Glomerular visceral epithelial cell (primary cell): Measurements from ENCODE around the gene ENKD1.
"Not testable (repeated sequence)": the region's sequence is repeated elsewhere in the genome, so short reads cannot be mapped to it uniquely, and the experiment has no call there.

Experiments used
- DNase-seq: peaks from one replicate; pipeline ENCODE4 v3.0.0-alpha.2; 2016; ENCODE audit errors: extremely low spot score

Gene ENKD1, protein sequence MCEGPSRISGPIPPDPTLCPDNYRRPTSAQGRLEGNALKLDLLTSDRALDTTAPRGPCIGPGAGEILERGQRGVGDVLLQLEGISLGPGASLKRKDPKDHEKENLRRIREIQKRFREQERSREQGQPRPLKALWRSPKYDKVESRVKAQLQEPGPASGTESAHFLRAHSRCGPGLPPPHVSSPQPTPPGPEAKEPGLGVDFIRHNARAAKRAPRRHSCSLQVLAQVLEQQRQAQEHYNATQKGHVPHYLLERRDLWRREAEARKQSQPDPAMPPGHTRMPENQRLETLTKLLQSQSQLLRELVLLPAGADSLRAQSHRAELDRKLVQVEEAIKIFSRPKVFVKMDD

DNA sequence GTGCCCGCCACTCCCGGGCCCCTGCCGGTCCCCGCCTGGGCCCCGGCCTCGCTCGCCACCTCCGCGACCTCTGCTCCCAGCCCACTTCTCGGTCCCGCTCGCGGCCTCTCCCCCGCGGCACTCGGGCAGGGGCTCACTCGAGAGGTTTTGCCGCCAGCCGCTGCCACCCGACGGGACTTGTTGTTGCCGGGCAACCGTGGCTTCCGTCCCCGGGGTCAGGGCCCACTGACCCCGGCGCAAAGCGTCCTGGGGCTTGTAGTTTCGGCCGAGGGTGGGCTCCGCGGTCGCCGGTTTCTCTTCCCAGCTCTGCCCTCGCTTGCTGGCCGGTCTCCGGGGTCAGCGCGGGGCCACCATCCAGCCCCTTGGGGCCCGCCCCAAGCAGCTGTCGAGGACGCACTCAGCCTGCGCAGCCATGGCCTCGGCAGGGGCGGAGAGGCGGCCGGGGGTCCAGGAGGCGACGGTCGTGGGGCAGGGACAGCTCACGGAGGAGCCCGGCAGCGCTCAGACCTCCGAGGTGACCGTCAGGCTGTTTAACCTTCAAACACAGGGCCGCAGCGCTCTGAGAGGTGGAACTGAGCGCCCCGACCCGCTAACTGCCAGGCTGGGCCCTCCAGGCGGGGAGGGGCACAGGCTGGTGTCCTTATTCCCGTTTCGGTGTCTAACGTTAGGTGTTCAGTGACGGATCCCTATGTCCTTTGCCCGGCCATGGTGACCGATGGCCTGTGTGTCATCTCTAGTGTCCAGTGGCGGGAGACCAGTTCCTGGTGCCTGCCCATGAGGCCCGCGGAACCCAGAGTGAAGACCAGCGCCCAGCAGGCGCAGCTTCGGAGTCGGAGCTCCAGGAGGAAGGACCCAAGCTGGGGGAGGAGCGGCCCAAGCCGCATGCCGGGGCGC lies at the start of gene ENKD1, which contains the start of gene C16orf86:
TSS of gene ENKD1 (minus strand) at position 192 of the 894 bp plus-strand sequence. CDS start 308 bp downstream, outside the sequence.
TSS of gene C16orf86 (plus strand) at position 256 of the 894 bp plus-strand sequence. CDS start at position 413, 157 bp downstream.
- DNase-seq, result peak; percentile 53

DNA sequence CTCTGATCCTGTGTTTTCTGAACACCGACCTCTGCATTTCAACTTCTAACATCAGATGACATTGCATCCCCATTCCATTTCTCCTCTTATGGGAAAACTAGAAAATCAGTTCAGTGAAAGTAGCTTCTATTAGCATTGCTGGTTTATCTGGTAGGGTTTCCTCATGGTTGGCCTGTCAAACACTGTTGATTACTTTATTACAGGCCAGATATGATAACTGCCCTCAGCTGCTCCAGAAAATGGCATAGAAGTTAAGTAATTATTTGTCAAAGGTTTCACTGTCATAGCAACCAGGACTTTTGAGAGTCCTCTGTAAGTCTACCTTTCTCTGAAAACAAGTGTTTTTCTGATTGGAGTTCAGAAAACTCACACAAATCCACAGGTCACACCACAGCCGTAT lies 49.5 kb upstream of the ENKD1 start:
- DNase-seq, result no peak

DNA sequence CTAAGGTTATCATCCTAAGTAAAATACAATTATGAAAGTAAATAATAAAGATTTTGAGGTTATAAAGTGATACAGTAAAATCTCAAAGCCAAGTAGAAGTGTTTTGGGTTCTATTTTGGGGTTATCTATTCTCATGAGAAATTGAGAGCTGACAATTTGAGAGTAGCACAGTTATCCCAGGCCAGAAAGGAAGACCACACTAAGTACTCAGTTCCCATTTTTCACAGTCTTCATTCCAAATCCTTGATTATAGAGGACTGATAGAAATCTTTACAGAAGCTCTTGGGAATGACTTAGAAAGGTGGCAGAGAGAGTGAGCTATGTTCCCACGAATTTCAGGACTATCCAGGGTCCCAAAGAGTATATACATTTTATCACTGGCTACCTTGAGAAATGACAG lies 48.0 kb upstream of the ENKD1 start:
- no peak for DNase-seq

DNA sequence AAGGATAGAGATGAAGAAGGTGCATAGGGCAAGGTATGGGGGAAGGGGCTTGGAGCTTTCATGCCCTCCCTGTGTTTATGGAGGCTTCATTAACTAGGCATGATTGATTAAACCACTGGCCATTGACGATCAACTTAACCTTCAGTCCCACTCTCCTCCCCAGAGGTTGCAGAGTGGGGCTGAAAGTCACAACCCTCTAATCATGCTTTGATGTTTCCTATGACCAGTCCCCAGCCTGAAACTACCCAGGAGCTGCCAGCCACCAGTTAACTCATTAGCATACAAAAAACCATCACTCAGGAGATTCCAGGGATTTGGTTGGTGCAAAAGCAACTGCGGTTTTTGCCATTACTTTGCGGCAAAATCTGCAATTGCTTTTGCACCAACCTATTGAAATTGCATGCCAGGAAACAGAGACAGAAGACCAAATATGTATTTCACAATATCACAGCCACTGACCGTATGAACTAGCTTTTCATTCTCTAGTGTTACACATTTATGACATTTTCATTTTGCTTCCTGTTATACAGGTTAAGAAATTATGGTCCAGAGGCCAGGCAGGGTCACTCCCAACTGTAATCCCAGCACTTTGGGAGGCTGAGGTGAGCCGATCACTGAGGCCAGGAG lies 47.2 kb upstream of the ENKD1 start:
- no peak for DNase-seq

DNA sequence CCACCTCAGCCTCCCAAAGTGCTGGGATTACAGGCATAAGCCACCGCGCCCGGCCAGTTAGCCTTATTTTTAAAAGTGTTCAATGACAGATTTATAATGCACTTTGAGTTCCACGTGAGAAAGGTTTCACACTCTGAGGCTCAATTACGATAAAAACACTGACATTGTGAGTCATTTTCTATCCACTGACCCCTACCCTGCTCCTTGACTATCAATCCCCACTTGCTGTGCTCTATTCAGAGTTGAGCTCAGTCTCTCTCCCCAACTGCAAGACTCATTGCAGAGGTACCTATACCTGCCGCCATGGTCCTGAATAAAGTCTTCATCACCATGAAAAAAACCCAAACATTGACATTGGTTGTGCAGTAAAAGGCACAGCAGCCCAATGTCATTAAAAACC lies 44.1 kb upstream of the ENKD1 start:
- no peak for DNase-seq

DNA sequence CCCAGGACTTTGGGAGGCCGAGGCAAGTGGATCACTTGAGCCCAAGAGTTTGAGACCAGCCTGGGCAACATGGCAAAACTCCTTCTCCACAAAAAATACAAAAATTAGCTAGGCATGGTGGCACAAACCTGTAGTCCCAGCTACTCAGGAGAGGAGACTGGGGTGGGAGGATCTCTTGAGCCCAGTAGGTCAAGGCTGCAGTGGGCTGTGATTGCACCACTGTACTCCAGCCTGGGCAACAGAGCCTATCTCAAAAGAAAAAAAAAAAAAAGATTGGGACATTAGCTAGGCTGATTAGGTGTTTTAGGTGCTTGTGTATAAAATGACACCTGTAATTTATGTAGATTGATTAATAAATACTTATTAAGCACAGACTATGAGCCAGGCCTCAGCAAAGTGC lies 42.5 kb upstream of the ENKD1 start:
- DNase-seq, result no peak

DNA sequence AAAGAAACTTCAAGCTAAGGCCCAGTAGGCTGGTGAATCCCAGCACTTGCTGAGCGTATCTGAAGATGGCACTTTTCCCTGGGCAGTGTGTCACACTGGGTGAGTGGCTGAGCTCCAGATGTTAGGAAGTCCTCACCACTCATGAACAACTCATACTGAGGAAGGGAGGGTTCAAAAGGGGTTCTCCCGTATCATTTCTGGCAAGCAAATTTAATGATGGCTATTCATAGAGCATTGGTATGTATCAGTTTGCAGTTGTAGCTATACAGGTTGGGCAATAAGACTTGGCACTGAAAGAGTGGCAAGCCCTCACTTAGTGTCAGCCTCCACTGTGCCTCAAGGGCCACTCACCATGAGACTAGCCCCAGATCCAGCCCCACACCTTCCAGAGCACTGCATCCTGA lies 41.8 kb upstream of the ENKD1 start:
- DNase-seq, result no peak

DNA sequence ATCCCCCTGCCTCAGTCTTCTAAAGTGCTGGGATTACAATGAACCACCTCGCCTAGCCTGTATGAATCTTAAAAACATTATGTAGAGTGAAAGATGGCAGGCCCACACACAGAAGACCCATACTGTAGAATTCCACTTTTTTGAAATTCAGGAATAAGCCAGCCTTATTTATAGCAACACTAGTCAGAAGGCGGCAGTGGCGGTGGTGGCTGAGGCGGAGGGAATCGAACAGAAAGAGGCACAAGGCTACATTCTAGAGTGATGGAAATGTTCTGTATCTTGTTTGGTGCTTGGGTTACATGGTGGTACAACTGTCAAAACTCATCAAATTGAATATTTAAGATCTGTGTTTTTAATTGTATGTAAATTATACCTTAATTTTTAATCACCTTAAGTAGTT lies 41.2 kb upstream of the ENKD1 start:
- DNase-seq, result no peak

DNA sequence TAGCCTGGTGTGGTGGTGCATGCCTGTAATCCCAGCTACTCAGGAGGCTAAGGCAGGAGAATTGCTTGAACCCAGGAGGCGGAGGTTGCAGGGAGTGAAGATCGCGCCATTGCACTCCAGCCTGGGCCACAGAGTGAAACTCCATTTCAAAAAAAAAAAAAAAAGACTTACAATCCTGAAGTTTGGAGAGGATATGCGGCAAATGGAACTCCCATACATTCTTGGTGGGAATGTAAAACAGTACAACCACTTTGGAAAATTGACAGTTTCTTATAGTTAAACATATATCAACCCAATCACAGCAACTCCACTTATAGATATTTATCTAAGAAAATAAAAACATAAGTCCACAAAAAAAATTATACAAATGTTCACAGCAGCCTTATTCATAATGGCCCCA lies 40.7 kb upstream of the ENKD1 start:
- no peak for DNase-seq

DNA sequence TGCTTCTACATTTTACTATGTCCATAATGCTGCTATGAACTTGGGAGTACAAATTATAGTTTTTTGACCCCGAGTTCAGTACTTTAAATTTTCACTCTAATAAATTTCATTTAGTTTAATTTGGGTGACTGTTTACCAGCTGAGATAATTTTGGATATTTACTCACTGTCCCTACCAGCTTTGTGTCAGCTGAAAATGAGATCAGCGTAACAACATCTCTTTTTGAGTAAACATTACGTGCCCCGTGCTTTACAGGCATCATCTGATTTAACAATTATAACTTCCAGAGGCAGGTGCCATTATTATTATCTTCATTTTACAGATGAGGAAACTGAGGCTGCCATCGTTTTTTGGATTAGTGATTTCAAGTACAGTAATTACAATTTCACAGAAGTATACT lies 37.6 kb upstream of the ENKD1 start:
- no peak for DNase-seq

DNA sequence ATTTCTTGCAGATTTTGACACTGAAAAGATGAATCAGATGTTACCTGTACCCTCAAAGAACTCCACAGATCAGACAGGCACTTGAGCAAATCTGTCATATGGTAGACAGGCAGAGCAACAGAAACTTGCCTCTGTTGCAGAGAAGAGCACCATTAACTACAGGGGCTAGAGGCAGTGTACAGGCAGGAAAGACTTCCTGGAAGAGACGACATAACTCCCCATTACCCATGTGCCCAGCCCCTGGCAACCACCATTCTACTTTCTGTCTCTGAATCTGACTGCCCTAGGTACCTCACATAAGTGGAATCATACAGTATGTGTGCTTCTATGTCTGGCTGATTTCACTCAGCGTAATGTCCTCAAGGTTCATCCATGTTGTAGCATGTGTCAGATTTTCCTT lies 37.1 kb upstream of the ENKD1 start:
- DNase-seq, result no peak

DNA sequence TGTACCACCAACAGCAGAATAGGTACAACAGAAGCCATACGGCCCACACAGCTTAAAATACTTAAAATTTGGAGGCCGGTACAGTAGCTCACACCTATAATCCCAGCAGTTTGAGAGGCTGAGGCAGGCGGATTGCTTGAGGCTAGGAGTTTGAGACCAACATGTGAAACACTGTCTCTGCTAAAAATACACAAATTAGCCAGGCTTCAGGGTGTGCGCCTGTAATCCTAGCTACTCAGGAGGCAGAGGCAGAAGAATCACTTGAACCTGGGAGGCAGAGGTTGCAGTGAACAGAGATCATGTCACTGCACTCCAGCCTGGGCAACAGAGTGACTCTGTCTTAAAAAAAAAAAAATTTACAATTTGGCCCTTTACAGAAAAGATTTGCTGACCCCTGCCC lies 35.6 kb upstream of the ENKD1 start:
- DNase-seq, result no peak

DNA sequence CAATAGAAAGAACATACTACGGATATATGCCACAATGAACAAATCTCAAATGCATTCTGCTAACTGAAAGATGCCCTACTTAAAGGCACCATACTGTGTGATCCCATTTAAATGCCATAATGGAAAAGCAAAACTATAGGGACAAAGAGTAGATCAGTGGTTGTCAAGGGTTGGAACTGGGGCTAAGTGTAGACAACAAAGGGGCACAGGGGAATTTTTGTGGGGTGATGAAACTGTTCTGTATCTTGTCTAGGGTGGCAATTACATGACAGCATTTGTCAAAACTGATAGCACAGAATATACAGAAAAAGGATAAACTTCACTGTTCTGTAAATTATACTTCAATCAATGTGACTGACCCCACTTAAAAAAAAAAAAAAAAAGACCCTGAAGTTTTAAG lies 34.9 kb upstream of the ENKD1 start:
- DNase-seq, result no peak

DNA sequence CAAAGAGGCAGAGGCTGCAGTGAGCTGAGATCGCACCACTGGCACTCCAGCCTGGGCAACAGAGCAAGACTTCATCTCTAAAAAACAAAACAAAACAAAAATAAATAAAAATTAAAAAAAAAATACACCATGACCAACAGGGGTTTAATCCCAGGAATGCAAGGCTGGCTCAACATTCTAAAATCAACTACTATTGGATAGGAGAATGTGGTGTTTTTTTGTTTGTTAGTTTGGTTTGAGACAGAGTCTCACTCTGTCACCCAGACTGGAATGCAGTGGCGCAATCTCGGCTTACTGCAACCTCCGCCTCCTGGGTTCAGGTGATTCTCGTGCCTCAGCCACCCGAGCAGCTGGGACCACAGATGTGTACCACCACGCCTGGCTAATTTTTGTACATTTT lies 32.7 kb upstream of the ENKD1 start:
- DNase-seq, result no peak

DNA sequence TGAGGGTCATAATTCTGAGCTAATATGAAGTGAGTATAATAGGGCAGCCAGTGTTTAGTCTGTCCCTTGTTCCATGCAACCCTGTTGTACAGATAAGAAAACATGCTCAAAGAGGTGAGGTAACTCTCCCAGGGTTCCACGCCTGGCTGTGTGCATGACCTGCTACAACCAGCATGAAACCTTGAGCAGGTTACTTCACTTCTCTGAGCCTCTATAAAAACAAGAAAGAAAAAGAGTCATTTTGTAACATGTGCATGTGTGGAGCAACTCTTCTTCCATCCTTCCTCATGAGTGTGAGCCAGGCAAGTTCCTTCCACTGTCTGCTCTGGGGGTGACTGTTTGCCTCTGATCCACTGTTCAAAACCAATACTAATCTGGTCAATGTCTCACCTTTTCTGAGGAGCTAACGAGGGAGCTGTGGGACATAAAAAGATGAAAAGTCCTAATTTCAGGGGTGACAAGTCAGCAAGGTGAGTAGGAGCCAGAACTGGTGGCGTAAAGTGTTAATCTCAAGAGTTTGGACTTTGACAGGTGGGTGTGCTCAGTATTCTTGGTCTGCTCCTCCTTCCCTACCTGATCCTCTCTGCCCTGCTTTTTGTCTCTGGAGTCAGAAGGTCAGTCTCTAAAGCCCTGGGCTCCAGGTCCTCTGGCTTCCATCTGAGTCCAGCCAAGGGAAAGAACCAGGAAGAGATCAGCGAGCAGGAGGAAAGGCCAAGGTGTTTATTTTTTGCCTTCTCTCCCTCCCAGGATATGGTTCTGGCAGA lies 31.1 kb upstream of the ENKD1 start:
- no peak for DNase-seq

DNA sequence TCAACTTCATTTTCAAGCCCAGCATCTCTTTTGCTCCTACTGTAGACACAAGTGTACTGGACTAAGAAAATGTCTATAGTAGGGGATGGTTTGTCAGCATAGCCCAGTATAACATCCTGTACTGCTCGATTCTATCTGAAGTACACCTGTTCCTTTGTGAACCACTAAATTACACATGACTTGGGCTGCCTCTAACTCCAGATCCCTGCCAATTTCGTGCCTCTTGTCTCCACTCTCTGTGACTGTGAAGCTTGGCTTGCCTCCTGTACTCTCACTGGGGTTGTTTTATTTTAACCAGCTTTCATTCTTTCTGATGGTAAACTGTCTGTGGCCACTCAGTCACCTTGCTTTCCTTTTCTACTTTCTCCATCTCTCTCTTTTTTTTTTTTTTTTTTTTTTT lies 28.1 kb upstream of the ENKD1 start:
- no peak for DNase-seq

DNA sequence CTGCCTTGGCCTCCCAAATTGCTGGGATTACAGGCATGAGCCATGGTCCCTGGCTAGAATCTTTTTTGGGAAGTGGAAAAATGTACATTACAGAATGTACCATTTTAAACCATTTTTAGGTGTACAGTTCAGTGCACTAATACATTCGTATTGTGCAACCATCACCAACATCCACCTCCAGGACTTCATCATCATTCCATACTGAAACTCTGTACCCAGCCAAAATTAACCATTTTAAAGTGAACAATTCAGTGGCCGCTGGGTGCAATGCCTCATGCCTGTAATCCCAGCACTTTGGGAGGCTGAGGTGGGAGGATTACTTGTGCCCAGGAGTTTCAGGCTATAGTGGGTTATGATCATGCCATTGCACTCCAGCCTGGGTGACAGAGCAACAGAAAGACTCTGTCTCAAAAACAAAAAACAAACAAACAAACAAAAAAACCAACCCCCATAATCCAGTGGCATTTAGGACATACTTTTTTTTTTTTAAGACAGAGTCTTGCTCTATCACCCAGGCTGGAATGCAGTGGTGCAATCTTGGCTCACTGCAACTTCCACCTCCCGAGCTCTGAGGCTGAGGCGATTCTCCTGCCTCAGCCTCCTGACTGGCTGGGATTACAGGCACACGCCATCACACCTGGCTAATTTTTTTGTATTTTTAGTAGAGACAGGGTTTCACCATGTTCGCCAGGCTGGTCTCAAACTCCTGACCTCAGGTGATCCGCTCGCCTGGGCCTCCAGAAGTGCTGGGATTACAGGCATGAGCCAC lies 27.2 kb upstream of the ENKD1 start:
- DNase-seq, result not testable (repeated sequence)

DNA sequence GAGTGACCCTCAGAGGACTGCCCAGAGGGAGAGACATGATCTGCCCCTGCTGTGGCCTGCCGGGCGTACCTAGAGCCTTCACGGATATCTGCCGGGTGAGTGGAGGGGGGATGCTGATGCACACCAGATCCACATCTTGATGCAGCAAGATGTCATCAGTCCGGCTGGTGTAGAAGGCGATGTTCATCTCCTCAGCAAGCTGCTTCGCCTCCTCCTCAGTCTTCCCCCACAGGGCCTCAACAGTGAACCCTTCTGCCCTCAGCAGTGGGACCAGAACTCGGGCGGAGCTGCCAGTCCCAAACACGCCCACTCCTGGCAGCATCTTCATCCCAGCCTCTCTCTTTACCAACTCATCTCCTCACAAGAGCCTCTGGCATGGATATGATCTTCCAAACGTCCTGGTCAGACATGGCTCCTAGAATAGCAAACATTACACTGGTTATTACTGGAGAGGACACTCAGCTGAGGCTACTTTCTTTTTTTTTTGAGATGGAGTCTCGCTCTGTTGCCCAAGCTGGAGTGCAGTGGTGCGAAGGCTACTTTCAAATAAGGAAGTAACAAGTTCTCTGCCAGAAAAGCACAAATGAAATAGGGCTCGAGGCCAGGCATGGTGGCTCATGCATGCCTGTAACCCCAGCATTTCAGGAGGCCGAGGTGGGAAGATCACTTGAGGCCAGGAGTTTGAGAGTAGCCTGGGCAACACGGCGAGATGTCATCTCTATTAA lies 19.0 kb upstream of the ENKD1 start:
- DNase-seq, result no peak

DNA sequence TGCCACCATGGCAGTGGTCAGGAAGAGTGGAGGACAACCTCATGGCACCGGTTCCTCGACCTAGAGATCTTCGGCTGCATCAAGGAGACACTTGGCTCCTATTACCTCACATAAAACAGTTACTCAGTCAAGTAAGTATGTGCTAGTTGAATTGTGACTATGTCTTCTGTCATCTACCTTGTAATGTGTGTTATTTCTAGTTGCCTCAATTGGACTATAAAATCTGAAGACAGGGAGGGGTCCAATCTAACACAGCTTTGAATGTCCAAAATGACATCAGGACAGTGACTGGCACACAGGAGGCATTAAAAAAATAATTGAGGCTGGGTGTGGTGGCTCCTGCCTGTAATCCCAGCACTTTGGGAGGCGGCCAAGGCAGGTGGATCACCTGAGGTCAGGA lies 17.2 kb upstream of the ENKD1 start:
- no peak for DNase-seq
